Measurements from ENCODE around the gene CAMK2G. TPM values are rescaled to one million over a fixed set of nuclear protein-coding genes. Genes with fewer than 3 reads are reported as not detected.

Gene CAMK2G
- polyA plus RNA-seq, 2 of the 4 experiments (the other 2 are of a cell fraction), result 22.6 to 25.5 TPM

GRCh38 chr10:73814896-73815718 lies 59.2 kb downstream of the CAMK2G start:
- no peak; a peak in 1 of 6 replicates for ATAC-seq

GRCh38 chr10:73814276-73814895 lies 60.0 kb downstream of the CAMK2G start:
- TF ChIP-seq ZSCAN20 (CRISPR knock-in tag; IDR thresholded peaks at IDR 0.05) (no peak), BHLHE40 (IDR thresholded peaks at IDR 0.05; ENCODE audit: low read depth, low read length) (no peak), TFCP2L1 (CRISPR knock-in tag; IDR thresholded peaks at IDR 0.05) (no peak), KDM5A (IDR thresholded peaks at IDR 0.05) (no peak)
- ATAC-seq, result no peak
- Histone ChIP-seq H3K4me2 (no peak overlapping the region), H3K4me3 (no peak overlapping the region), H3K4me1 (peaks cover 10% of the 10 kb centered on the region; the same call in 2 of the 3 replicates), H3K27ac (no peak overlapping the region), H3K9me3 (no peaks in the 10 kb centered on the region)
- ChIA-PET POLR2A (interaction anchor here (0.6 kb wide), 1 partner anchor 94 kb away, joined by 3 read pairs; no protein-coding TSS in a partner anchor), CTCF (interaction anchor here (0.5 to 2.8 kb wide), 7 partner anchors 20 to 267 kb away, joined by 3 to 13 read pairs (median 3); no protein-coding TSS in a partner anchor)
- whole genome bisulfite sequencing (ENCODE audit: missing lambda C conversion rate), result 94% methylated on average over 13 of the region's 13 CpGs
- no peak for DNase-seq (ENCODE audit: low read depth in 1 of 2, low spot score in 1 of 2)
- FAIRE-seq, result no peak

More at GRCh38 chr10:73814896-73815718, 59.2 kb downstream of the CAMK2G start:
- Histone ChIP-seq H3K4me3 (no peak overlapping the region), H3K27ac (no peak overlapping the region), H3K9me3 (no peaks in the 10 kb centered on the region), H3K4me2 (no peak overlapping the region), H3K4me1 (peaks cover 5% of the 10 kb centered on the region; the same call in 2 of the 3 replicates)
- CTCF ChIA-PET, result interaction anchor here (0.5 to 2.8 kb wide), 12 partner anchors 12 to 266 kb away, joined by 3 to 13 read pairs (median 4); no protein-coding TSS in a partner anchor
- TF ChIP-seq CTCF (IDR thresholded peaks at IDR 0.05) (peak; percentile 23; the same call in 1 of the 3 replicates), MAZ (IDR thresholded peaks at IDR 0.05; ENCODE audit: borderline replicate concordance, low read depth, low read length) (no peak)
- POLR2A ChIA-PET, result no interaction called here
- 85% methylated on average over 20 of the region's 22 CpGs for WGBS (ENCODE audit: missing lambda C conversion rate)
- FAIRE-seq (no peak), DNase-seq (ENCODE audit: low read depth in 1 of 2, low spot score in 1 of 2) (peak; percentile 62 to 79)

- CTCF ChIA-PET, result interaction anchor here (0.8 kb wide), 1 partner anchor 75 kb away, joined by 3 read pairs; no protein-coding TSS in a partner anchor
- H3K27ac ChIP-seq, result no peak overlapping the region
- FAIRE-seq, result no peak
- 86% methylated on average over 7 of the region's 7 CpGs for WGBS (ENCODE audit: missing lambda C conversion rate)
- H3K9me3 ChIP-seq, result no peaks in the 10 kb centered on the region
- peaks cover 14% of the 10 kb centered on the region; the same call in 2 of the 3 replicates for H3K4me1 ChIP-seq
- POLR2A ChIA-PET, result no interaction called here
- no peak for ATAC-seq
- no peak overlapping the region for H3K4me2 ChIP-seq
- no peak for TF ChIP-seq HOXA7 (CRISPR knock-in tag; IDR thresholded peaks at IDR 0.05)
- no peak for TF ChIP-seq CTCF (IDR thresholded peaks at IDR 0.05)
- no peak overlapping the region for H3K4me3 ChIP-seq
- DNase-seq (ENCODE audit: low read depth in 1 of 2, low spot score in 1 of 2), result no peak
These were observed 61.0 kb downstream of the CAMK2G start for GRCh38 chr10:73813333-73813732.

GRCh38 chr10:73812657-73813056 lies 61.7 kb downstream of the CAMK2G start:
- H3K4me1 ChIP-seq, result peaks cover 14% of the 10 kb centered on the region; the same call in 2 of the 3 replicates
- WGBS (ENCODE audit: missing lambda C conversion rate), result 88% methylated on average over 4 of the region's 4 CpGs
- no peak for ATAC-seq
- ChIA-PET POLR2A (interaction anchor here (0.7 kb wide), 1 partner anchor 27 kb away, joined by 8 read pairs; no protein-coding TSS in a partner anchor), CTCF (interaction anchor here (1.0 kb wide), 1 partner anchor 39 kb away, joined by 4 read pairs; no protein-coding TSS in a partner anchor)
- FAIRE-seq, result no peak
- DNase-seq (ENCODE audit: low read depth in 1 of 2, low spot score in 1 of 2), result no peak
- TF ChIP-seq EHF (CRISPR knock-in tag; IDR thresholded peaks at IDR 0.05) (no peak), JUN (IDR thresholded peaks at IDR 0.05) (no peak), HES2 (IDR thresholded peaks at IDR 0.05) (no peak), KDM5A (IDR thresholded peaks at IDR 0.05) (no peak), HDAC2 (IDR thresholded peaks at IDR 0.05) (no peak), CEBPB (IDR thresholded peaks at IDR 0.05) (no peak), NR3C1 (IDR thresholded peaks at IDR 0.05) (no peak), ELK1 (IDR thresholded peaks at IDR 0.05; ENCODE audit: low read depth, low read length) (no peak), FOSB (CRISPR knock-in tag; IDR thresholded peaks at IDR 0.05) (no peak), CTCF (IDR thresholded peaks at IDR 0.05) (no peak), MAFK (IDR thresholded peaks at IDR 0.05; ENCODE audit: partially characterized antibody) (no peak), ZNF302 (CRISPR knock-in tag; IDR thresholded peaks at IDR 0.05) (no peak)
- no peak overlapping the region for H3K4me3 ChIP-seq
- no peak overlapping the region for H3K4me2 ChIP-seq
- no peak overlapping the region for H3K27ac ChIP-seq
- no peaks in the 10 kb centered on the region for H3K9me3 ChIP-seq
